HG03280 (cell line): ENCODE measurements around the gene SMNDC1.
"Not testable (repeated sequence)": the region's sequence is repeated elsewhere in the genome, so short reads cannot be mapped to it uniquely, and the experiment has no call there.

Source experiments
- ATAC-seq: cut with Tn5 transposase; IDR thresholded peaks from one replicate; pipeline ENCODE4 v1.9.1; 2021; ENCODE audit warnings: mild to moderate bottlenecking, moderate library complexity; ENCODE audit not compliant: unreplicated experiment

SMNDC1 gene

DNA sequence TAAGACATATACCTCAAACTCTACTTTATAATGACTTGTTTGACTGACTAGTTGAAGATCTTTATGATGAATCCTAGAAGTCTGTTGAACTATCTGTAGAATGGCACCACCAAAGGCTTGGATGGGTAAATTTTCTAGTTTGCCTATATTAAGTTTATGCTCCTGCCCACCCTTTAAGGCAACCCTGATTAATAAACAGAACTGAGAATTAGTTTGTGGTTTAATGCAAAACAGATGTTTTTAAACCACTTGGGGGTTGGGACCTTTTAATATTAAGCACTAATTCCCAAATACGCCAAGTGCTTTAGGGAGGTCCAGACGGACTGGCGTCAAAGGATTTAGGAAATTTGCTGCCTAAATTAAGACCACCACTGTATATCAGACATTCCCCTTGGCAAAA is 20.5 kb downstream of the SMNDC1 start:
- no peak for ATAC-seq

DNA sequence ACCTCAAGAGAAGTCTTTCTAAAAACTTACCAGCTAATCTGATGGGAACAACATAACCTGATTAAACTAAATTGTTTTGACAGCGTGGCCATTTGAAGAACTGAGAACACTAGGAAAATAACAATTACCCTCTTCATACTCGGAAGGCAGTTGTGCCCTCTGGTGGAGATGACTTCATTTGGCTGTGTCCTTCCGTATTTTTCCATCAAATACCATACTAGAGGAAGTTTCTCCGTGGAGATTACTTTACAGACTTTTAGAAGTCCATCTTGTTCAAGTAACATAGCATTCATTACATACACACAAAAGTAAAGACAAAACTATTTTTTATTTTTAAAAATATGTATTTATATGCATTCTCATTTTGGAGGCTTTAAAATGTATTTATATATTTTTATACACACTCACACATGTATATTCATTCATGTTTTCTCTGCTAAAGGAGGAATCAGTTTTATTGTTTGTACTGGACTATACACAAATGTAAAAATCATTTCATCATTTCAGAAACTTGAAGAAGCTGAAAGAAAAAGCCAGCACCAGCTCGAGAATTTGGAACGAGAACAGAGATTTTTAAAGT is 25.2 kb downstream of the SMNDC1 start:
- ATAC-seq: peak; percentile 51

DNA sequence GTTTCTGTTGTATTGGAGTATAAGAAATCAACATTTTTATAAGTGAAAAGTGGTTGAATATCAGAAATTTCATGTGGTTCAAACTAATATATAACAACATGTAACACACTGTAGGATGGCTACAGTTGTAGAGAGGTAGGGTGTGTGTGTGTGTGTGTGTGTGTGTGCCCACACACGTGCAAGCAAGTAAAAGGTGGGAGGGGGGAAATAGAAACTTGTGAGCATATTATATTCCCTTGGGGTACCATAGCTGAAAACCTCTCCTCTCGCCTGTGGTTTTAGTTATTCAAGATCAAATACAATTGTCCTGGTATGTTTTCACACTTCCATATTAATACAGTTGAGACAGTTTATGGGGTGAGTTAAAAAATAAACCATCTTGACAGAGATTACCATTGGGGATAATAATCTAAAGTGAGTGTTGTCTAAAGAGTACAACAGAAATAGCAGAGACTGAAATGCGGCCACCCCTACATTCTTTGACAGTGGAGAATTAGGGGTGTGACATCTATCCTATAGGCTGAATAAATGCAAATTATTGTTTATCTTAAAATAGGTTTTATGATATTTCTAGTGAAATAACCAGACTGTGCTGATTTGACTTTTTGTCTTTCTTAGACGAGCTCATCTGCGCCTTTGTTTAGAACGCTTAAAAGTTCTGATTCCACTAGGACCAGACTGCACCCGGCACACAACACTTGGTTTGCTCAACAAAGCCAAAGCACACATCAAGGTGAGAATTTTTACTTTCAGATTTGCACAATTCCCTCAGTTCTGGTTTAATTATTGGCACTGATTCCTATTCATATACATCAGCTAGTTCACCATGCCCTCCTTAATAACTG is 25.9 kb downstream of the SMNDC1 start:
- ATAC-seq: no peak

DNA sequence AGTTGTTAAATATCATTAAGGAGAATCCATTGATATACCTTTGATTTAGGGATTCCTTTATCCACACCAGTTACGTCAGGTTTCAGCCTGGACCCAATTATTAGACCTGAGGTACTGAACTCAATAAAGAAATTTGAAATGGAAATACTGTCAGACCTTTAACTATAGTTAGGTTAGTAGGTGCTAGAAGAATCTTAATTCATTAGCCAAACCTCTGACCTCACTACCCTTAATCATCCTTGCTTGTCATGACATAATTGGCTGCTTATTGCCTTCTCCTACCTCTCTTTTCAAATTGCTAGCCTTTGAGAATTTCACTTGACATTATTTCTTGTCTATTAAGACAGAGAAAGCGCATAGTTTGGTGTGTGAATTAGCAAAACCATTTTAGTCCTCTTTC is 27.1 kb downstream of the SMNDC1 start:
- ATAC-seq: no peak

DNA sequence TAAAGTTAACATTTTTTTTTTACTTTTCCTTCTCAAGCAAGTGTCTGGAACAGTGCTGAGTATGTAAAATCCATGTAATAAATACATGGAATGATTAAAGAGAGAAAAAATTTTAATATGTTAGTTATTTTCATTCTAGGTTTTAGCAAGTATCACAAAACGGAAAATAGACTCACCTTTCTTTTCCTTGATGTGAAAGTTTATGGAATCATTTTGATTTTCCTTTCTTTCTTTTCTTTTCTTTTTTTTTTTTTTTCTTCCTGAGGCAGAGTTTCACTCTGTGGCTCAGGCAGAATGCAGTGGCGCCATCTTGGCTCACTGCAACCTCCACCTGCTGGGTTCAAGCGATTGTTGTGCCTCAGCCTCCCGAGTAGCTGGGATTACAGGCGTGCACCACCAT is 28.1 kb downstream of the SMNDC1 start:
- no peak for ATAC-seq

DNA sequence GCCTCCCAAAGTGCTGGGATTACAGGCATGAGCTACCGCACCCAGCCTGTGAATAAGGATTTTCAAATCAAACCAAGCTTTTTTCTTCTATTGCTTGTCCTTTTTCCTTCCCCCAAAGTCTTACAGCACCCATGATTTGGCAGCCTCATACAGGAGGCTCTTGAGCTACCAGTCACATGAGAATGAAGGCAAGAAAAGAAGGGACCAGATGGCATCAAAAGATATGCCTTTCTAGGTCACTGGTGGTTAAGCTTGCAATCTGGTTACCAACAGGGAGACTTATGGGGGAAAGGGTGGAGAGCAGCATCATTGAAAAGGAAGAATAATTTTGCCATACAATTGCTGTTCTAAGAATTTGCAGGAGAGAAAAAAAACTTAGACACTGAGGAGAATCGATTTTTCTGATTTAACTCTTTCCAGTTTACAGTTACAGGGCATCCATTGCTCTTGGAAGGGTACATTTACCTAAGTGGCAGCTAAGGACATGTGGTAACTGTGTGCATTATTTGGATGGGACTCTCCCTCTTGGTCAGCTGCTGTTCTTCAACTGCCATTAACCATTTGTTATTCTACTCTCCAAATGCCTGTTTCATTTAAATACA is 29.5 kb downstream of the SMNDC1 start:
- ATAC-seq: no peak

DNA sequence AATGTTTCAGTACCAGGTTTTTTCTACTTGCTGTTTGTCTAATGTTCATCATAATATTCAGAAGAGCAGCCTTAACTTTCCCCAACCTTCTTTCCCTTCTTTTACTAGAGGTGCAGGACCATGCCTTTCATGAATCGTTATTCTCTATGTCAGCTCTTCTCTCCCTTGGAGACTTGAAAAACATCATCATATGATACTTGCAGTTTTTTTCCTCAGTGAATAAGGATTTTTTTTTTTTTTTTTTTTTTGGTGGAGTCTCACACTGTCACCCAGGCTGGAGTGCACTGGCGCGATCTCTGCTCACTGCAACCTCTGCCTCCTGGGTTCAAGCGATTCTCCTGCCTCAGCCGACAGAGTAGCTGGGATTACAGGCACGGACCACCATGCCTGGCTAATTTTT is 30.1 kb downstream of the SMNDC1 start:
- no peak for ATAC-seq

DNA sequence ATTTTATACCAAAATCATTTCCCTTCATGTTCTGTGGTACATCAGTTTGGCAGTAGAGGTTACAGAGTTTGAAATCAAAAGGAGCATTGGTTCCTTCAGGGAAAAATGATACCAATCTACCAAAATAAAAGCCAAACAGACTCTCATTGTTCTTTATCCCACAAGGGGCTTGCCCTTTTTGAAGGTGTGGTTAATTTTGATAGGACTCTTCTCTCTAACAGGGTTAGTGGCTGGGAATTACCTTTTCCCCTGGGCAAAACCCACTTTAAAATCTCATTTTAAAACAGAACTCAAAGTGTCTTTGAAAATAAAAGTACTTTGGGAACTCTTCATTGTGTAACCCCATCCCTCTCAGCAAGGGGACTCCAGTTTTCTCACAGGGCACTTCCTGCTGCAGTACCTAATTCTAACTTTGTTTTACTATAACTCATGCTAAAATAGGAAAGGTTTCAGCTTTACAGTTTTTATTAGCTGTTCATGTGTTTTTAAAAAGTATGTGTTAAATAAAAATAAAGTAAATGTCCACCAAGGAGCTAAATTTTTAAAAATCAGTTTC is 30.6 kb downstream of the SMNDC1 start:
- ATAC-seq: no peak

DNA sequence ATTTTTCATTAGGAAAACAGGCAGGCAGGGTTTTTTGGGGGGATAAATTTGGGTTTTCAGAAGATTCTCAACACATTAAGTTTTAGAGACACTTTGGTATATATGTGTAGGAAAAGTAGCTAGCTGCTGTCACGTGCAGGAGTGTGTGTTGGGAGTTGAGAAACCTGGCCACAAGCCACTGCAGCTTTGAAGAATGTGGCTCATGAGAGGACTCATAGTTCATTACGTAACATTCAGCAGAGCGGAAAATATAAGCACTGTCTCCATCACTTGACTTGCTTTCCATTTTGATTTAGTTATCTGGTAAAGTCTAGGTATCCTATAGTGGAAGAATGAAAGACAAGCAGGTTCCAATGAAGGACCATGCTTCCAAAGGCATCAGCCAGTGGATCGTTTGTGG is 31.2 kb downstream of the SMNDC1 start:
- no peak for ATAC-seq

DNA sequence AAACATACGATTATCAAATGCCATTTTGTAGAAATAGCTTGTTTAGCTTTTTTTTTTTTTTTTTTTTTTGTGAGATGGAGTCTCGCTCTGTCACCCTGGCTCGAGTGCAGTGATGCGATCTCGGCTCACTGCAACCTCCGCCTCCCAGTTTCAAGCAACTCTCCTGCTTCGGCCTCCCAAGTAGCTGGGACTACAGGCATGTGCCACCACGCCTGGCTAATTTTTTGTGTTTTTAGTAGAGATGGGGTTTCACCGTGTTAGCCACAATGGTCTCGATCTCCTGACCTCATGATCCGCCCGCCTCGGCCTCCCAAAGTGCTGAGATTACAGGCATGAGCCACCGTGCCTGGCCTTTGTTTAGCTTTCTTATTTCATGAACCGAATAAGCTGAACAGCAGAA is 31.7 kb downstream of the SMNDC1 start:
- ATAC-seq: not testable (repeated sequence)

DNA sequence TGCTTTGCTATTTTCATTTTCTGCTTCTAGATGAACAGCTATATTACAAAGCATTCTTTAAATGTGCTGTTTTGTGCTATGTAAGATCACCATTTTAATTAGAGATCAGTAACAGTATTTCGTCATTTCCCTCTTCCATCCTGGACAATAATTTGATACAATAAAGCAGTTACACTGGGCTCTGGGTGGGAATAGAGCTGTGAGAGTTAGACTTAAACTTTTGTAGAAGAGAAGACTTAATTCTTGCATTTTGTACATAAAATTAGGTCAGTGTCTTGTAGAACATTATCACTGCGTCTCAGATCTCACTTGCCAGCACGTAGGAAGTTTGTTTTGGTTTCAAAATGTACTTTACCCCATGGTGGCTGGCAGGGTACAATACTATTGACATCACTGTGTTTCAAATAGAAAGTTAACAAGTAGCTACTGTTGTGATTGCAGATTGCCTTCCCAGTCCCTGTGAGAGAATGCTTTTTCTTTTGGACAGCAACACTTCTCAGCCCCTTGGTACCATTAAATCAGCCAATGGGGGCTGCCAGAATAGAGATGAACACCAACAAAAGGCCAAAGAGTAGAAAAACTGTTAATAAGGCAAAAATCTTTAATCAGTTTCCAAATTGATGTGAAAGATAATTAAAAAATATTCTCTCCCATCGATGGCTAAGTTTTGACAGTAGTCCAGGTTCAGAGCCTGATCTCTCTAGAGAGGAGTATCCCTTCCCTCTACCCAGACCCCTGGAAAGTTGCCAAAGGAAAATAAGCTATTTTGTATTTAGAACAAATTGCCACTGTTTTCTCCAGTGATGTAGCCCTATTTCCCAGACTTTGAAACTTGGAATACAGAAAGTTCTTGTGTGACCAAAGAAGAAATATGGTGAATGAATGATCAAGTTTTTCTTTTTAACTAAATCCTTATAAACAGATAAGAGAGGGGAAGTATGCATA is 35.1 kb downstream of the SMNDC1 start:
- no peak for ATAC-seq

DNA sequence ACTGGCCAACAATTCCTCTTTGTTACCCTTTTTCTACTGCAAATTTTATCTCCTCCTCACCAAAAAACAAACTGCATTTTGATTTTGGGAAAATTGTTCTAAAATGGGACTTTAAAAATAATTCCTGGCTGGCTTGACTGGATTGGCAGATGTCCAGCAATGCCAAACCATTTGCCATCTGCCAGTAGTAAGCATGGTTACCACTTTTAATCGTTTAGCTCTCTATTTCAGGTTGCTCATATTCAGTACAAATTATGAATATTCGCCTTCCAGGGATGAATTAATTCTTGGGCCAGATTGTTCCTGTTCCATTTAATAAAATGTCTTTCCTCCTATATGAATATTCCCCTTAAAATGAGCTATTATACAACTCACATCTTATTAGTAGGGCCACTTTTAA is 35.7 kb downstream of the SMNDC1 start:
- ATAC-seq: no peak

DNA sequence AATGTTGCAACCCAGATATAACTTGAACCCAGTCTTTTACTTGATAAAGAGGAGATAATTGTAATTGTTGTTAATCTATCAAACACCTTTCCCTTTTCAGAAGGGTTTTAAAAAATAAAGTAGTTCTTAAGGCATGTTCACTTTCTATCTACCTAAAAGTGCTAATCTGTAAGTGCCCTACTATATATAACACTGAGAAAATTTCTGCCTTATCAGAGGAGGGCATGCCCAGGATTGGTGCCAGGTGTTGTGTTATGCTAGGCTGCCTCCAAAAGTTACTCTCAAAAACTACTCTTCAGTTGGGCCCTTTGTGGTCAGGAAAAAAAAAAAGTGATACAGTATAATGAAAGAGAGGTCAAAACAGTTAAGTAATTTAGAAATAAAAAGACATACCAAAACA is 36.3 kb downstream of the SMNDC1 start:
- ATAC-seq: no peak

DNA sequence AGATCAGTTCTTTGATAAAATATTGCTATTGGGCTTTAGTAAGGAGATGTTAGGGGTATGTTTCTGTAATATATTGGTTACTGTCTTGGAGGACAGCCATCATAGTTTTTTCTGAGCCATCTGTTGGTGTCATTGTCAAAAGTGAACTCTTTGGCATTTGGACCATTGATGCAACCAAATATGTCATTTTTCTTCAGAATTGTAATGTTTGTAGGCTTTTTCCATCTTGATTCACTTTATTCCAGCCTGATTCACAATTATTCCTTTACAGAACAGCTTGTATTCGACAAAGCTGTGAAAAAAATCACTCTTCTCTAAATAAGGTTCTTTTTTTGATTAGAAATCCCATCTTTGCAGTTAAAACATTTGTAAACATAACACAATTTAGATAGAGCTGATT is 37.4 kb downstream of the SMNDC1 start:
- no peak for ATAC-seq

DNA sequence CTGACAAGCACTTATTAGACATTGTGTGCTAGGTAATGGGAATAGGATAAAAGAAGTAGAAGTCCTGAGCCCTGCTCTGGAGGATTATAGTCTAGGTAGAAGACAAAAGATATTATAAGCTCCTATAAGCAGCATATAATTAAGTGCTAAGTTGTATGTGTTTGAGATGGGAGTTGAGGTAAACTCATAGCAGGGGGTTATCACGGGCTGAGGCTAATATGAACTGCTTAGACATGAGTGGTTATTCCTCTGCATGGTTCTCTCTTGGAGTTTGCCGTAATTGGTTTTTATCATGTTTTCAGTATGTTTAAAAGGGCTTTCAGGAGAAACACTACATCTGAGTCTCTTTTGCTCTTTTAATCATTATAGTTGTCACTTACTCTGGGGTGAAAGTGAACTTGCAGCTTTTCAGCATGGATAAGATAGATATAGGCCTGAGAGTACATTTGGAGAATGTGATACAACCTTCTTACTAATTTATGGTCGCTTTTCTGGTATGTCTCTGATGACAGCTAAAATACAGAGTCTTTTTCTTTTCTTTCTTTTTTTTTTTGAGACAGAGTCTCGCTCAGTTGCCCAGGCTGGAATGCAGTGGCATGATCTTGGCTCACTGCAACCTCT is 39.0 kb downstream of the SMNDC1 start:
- ATAC-seq: no peak

DNA sequence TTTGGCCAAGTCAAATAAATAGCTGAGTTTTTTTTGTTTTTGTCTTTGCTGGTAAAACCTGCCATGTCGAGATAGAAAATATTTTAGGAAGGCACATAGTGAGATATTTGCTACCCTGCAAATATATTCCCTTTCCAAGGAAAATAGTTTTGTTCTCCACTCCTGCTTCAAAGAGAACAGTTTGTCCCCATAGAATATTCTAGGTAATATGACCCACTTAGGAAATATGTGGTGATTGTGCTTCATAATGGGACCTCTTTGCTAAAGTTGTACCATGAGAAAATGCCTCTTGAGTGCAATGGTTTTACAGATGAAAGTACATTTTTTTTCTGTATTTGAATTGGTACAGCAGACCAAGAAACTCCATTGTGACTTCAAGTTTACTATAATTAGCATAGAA is 41.6 kb downstream of the SMNDC1 start:
- ATAC-seq: no peak

DNA sequence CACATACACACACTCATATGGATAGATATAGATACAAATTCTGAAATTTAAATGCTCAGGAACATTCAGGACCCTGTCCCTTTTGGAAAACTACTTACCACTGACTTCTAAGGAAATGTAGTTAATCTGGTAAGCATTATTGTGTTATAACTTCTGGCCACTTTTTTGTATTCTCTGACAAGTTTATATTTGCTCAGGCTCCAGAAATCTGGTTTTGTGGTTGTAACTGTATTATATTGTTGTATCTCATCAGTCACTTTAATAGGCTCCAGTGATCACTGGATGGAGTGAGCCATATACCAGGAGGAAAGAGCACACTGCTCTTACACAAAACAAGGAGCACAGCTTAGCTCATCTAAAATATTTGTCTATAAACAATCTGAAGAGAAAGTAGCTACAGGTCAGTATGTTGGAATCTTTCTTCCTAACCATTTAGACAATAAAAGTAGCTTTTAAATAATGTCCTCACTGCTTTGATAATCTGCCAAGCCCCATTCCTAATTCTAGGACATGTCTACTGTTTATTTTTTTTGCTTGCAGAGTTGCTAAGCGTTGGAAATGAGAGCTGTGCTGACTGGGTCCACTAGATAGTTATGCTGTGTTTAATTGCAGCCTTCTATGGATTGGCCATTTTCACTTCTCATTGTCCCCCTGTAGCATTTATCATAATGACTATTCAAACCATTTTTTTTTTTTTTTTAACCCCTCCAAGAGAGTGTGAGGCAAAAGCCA is 43.8 kb downstream of the SMNDC1 start:
- ATAC-seq: no peak

DNA sequence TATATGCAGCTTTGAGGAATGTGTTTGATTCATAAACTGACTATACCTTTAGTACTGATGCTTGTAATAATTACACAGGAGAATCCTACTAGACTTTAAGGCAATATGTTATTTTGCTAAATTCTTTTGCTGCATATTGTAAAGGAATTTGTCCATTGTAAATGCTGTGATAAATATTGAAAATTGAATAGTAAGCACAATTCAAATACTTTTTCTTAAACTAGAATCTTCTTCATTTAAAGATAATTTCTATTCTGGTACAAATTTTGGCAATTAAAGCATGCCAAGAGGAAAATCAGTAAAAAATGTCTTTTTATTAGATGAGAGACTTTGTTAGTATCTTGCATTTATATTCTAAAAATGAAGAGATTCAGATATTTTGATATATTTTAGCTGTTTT is 45.4 kb downstream of the SMNDC1 start:
- no peak for ATAC-seq

DNA sequence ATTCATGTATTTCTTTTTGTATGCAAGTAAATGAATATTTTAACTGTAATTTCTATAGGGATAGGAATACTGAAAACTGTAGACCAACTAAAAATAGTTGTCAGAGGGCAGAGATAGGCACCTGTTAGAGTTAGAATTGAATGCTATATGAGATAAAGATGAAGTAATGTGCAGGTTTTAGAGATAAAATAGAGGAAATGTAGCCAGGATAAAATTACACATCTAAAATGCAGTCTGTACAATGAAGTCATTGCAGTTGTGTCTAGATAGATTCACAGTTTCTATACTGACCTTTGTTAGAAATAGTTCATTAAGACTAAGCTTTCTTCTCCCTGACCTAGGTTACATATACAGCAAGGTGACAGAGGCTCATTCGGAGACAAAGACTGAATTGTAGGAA is 46.2 kb downstream of the SMNDC1 start:
- no peak for ATAC-seq

DNA sequence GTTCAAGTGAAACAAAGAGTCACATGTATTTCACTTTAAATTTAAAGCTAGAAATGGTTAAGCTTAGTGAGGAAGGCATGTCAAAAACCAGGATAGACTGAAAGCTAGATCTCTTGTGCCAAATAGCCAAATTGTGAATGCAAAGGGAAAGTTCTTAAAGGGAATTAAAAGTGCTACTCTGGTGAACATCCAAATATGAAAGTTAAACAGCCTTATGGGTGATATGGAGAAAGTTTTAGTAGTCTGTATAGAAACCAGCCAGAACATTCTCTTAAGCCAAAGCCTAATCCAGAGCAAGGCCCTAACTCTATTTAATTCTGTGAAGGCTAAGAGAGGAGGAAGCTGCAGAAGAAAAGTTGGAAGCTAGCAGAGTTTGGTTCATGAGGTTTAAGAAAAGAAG is 50.3 kb downstream of the SMNDC1 start:
- ATAC-seq: no peak
